Transverse colon (tissue), 4 donors: ENCODE results near the gene ZNF189.

ENCODE experiments used
- CTCF ChIP-seq, 5 experiments: fragments of 200-600 bp in 3 of 5; fragments of 450-650 bp in 2 of 5; sonication (generic) in 3 of 5; IDR thresholded peaks; 1 replicate in 2 of 5; 2 replicates in 3 of 5; pipeline ENCODE4 v1.5.1; 2016 to 2017; ENCODE audit warnings: antibody characterized with exemption in 5 of 5, inconsistent platforms in 3 of 5, mild to moderate bottlenecking in 2 of 5, moderate library complexity in 1 of 5
- EP300 ChIP-seq: sonication (generic); formaldehyde crosslinking; IDR thresholded peaks from one replicate; pipeline ENCODE4 v1.6.1; 2017; ENCODE audit warnings: antibody characterized with exemption, low read depth
- POLR2AphosphoS5 ChIP-seq, 3 donors: sonication (generic); formaldehyde crosslinking; IDR thresholded peaks; one replicate each; pipeline ENCODE4 v1.6.1; 2016; ENCODE audit warnings: antibody characterized with exemption in 3 of 3

DNA sequence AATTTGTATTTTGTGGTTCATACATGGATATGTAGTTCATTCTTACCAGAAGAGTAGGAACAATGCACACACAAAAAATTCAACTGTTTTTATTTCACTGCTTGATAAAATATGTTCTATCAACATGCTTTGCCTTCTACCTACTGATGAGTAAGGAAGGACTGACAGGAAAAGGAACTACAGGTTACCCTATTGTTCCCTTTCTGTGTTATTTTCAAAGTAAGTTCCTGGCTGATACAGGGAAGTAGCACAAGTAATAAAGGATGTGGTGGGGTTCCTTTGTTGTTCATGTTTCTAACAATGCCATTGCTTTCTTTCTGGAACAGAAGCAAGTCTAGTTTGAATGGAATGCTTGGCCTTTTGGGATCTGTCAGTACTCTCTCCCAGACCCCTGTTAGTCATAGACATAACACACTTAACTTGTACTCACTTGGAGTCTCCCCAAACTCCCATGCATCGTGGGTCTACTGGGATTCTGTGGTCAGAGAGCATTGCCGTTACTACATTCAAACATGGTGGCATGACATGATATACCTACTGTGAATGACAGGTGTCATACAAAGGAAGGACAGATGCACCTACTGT lies 57.1 kb downstream of the ZNF189 start:
- TF ChIP-seq CTCF (IDR thresholded peaks at IDR 0.05), result no peak
- TF ChIP-seq POLR2AphosphoS5 (IDR thresholded peaks at IDR 0.05), result no peak
- TF ChIP-seq EP300, result no peak
